ENCODE results near the gene TPPP. TPM values are rescaled to one million over a fixed set of nuclear protein-coding genes. Genes with fewer than 3 reads are reported as not detected.
A peak's percentile ranks its signal among the peaks of the same experiment; 100 is the strongest.

Gene TPPP
- total and polyA plus RNA-seq, 7 donors: 0.60 to 15.5 (median 7.1) TPM

GRCh38 chr5:673161-673830 lies 19.9 kb downstream of the TPPP start:
- DNase-seq: peak; percentile 63
- H3K27ac ChIP-seq: peak overlapping the region; percentile 9 to 75 (median 65)
- H3K9me3 ChIP-seq: no peaks in the 10 kb centered on the region

GRCh38 chr5:672329-673160 lies 20.6 kb downstream of the TPPP start:
- 2 to 17% methylated on average over 27 of the region's 27 CpGs for WGBS, 2 donors
- TF ChIP-seq POLR2A (IDR thresholded peaks at IDR 0.05) (no peak), POLR2AphosphoS5 (IDR thresholded peaks at IDR 0.05) (peak in 1 of 4 donors; percentile 55), EP300 (IDR thresholded peaks at IDR 0.05) (peak in 1 of 4 donors; percentile 47)
- peaks cover 0 to 75% (median 56%) of the 10 kb centered on the region in 4 donors for H3K4me1 ChIP-seq
- H3K36me3 ChIP-seq: peaks cover 0 to 5% (median 2%) of the 10 kb centered on the region in 4 donors
- H3K4me3 ChIP-seq: peak overlapping the region in 2 of 4 donors; percentile 11 to 21
- no peaks in the 10 kb centered on the region for H3K9me3 ChIP-seq
- peak overlapping the region; percentile 9 to 75 (median 65) for H3K27ac ChIP-seq
- DNase-seq: peak; percentile 81
- no peaks in the 10 kb centered on the region for H3K27me3 ChIP-seq
- intact Hi-C loops (cut with DNase I): loop anchor here (2.0 to 5.0 kb wide), 2 partner anchors 110 to 220 kb away; partner anchors contain the start of genes BRD9, TRIP13 and ZDHHC11B

More at GRCh38 chr5:673161-673830, 19.9 kb downstream of the TPPP start:
- H3K36me3 ChIP-seq: peaks cover 0 to 5% (median 2%) of the 10 kb centered on the region in 4 donors
- no peaks in the 10 kb centered on the region for H3K27me3 ChIP-seq
- intact Hi-C loops (cut with DNase I): loop anchor here (2.0 to 5.0 kb wide), 2 partner anchors 109 to 220 kb away; partner anchors contain the start of genes BRD9, TRIP13 and ZDHHC11B
- H3K4me3 ChIP-seq: peak overlapping the region in 1 of 4 donors; percentile 21
- no peak for TF ChIP-seq POLR2A (IDR thresholded peaks at IDR 0.05)
- TF ChIP-seq EP300 (IDR thresholded peaks at IDR 0.05): no peak
- no peak for TF ChIP-seq CTCF (IDR thresholded peaks at IDR 0.05)
- TF ChIP-seq POLR2AphosphoS5 (IDR thresholded peaks at IDR 0.05): no peak
- peaks cover 0 to 75% (median 56%) of the 10 kb centered on the region in 4 donors for H3K4me1 ChIP-seq
- WGBS, 2 donors: 35 to 54% methylated on average over 19 of the region's 19 CpGs

- Histone ChIP-seq H3K9me3 (no peaks in the 10 kb centered on the region), H3K27me3 (no peaks in the 10 kb centered on the region), H3K4me3 (peak overlapping the region in 2 of 4 donors; percentile 11 to 21), H3K4me1 (peaks cover 0 to 75% (median 56%) of the 10 kb centered on the region in 4 donors), H3K36me3 (no peaks in the 10 kb centered on the region), H3K27ac (peak overlapping the region; percentile 7 to 75 (median 65))
- WGBS, 2 donors: 6 to 25% methylated on average over 27 of the region's 27 CpGs
- DNase-seq: peak; percentile 87
- TF ChIP-seq POLR2A (IDR thresholded peaks at IDR 0.05) (no peak), EP300 (IDR thresholded peaks at IDR 0.05) (no peak), POLR2AphosphoS5 (IDR thresholded peaks at IDR 0.05) (no peak), CTCF (IDR thresholded peaks at IDR 0.05) (peak; percentile 89 to 96 (median 92))
- intact Hi-C loops (cut with DNase I): loop anchor here (2.0 to 5.0 kb wide), 3 partner anchors 111 to 233 kb away; partner anchors contain the start of genes BRD9, TRIP13 and ZDHHC11B
These were observed 21.5 kb downstream of the TPPP start for GRCh38 chr5:671459-672328.

GRCh38 chr5:670396-671270 lies 22.5 kb downstream of the TPPP start:
- 54 to 73% methylated on average over 33 of the region's 33 CpGs for WGBS, 2 donors
- intact Hi-C loops (cut with DNase I): loop anchor here (2.0 to 5.0 kb wide), 2 partner anchors 112 to 234 kb away; partner anchors contain the start of gene ZDHHC11B
- peaks cover 0 to 73% (median 56%) of the 10 kb centered on the region in 4 donors for H3K4me1 ChIP-seq
- H3K4me3 ChIP-seq: no peak overlapping the region
- no peaks in the 10 kb centered on the region for H3K36me3 ChIP-seq
- TF ChIP-seq POLR2AphosphoS5 (IDR thresholded peaks at IDR 0.05): no peak
- TF ChIP-seq CTCF (IDR thresholded peaks at IDR 0.05): no peak
- TF ChIP-seq EP300 (IDR thresholded peaks at IDR 0.05): no peak
- no peak for TF ChIP-seq POLR2A (IDR thresholded peaks at IDR 0.05)
- peak overlapping the region in 3 of 4 donors; percentile 62 to 75 (median 69) for H3K27ac ChIP-seq
- no peak for DNase-seq
- no peaks in the 10 kb centered on the region for H3K9me3 ChIP-seq
- no peaks in the 10 kb centered on the region for H3K27me3 ChIP-seq
